NCI-H524 treated with DMSO at 0.1 percent for 48 hours (cell line): Measurements from ENCODE around the gene CDC14B.
"Not testable (repeated sequence)": the region's sequence is repeated elsewhere in the genome, so short reads cannot be mapped to it uniquely, and the experiment has no call there.

ENCODE experiments used
- DNase-seq: peaks from one replicate; lab custom pipeline; 2025; lab: John Stamatoyannopoulos, UW

Gene CDC14B

DNA sequence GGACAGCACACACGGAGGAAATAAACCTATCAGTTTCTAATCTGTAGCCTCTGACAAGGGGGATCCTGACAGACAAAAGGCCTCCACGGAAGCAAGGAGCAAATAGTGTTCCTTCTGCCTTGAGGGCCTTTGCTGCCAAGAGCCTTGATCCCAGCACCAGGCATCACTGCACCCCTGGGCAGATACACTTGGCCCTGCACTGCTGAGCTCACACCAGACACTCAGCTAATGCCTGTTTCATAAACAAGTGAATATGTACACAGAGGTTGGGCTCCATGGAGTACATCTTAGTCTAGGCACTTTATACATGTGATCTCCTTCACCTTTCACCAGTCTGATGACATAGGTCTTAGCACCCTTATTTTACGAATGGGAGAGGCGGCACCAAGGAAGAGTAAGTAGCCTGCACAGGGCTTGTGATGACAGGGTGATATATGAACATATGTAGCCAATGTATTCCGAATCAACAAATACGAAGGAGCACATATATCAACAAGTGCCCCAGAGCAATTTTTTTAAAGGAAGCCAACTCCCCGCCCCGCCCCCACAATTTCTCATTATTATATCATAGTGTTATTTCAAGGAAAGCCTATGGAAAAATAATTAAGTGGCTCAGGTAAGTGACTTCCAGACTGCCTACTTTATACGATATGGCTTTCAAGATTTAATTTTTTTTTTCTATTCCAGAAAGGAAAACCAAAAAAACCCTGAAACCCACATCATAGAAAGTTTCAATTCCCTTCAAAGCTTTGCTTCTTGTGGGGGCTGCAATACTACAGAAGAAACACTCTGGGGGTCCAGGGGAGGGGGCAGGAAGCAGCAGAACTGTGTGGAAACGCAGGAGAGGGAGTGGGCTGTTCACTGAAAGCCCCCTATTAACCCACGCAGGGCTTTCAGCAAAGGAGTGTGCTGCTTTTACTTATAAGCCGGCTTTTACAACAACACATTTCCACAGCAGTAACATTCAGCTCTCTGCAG lies 32.0 kb downstream of the CDC14B start:
- DNase-seq: no peak

DNA sequence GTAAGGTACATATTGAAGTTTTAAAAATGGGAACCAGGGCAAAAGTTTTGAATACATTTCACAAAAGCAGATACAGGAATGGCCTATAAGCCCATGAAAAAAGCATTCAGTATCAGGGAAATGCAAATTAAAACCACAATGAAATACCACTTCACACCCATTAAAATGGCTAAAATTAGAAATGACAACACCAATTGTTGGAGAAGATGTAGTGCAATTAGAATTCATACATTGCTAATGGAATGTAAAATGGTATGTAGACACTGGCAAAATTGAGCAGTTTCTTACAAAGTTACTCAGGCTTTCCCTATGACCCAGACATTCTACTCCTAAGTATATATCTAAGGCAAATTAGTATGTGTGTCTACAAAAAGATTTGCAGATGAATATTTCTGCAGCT lies 34.2 kb downstream of the CDC14B start:
- no peak for DNase-seq

DNA sequence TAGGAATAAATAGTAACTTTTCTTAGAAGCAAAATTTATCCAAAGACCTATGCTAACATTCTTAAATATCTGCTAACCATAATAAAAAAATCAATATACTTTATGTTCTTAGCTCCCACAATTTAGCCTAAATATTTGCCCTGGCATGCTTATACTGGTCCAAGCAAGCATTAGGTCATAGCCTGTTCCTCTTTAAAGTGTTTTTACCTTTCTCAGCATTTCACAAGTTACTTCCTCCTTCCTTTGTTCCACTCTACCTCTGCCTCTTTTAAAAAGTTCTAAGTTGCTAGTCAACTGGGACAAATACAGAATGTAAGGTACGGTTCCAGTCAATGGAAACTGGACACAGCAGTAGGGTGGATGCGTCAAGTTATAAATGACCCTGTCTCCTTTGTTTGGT lies 37.4 kb downstream of the CDC14B start:
- DNase-seq: not testable (repeated sequence)

DNA sequence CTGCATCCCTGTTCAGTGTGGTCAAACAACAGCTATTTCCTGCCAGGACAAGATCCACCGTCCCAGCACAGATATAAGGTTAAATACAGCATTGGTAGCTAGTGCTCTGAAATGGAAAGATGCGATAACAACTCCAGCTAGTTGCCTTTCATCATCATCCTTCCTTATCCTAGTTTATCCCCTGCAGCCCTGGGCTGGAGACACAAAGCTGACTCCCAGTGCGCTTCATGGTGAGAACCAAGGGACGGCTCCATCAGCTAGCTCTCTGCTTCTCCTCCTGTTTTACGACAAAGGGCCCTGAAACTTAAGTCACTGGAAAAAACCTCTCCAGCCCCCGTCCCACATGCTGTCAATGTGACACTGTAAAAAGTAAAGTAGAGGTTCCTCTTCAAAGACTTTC lies 37.9 kb downstream of the CDC14B start:
- no peak for DNase-seq

DNA sequence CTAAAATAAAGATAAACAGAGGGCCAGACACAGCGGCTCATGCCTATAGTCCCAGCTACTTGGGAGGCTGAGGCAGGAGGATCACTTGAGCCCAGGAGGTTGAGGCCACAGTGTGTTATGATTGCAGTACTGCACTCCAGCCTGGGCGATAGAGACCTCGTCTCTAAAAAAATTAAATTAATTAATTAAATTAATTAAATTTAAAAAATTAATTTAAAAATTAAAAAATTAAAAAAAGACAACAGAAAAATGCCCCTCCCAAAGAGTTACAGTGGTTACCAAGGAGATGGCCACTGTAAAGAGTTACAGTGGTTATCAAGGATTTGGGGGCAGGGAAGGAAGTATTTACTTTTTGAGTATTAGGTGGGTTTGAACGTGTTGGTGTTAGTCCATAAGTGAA lies 38.3 kb downstream of the CDC14B start:
- DNase-seq: no peak

DNA sequence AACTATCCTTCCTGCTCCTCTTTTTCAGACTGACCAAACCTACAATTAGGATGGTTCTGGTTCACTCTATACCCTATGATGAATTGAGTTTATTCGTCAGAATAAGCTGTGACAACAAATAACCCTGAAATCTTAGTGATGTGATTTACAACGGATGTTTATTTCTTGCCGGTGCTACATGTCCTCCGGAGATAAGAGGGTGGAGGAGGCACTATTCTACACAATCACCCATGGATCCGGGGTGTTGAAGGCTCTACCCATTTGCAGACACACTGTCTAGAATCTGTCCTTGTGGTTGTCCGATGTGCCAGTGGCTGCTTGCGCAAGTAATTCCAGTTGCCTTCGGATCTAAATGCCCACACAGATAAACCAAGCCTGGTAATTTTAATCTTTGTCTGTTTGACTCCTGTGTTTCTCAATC lies 44.7 kb downstream of the CDC14B start:
- DNase-seq: no peak

DNA sequence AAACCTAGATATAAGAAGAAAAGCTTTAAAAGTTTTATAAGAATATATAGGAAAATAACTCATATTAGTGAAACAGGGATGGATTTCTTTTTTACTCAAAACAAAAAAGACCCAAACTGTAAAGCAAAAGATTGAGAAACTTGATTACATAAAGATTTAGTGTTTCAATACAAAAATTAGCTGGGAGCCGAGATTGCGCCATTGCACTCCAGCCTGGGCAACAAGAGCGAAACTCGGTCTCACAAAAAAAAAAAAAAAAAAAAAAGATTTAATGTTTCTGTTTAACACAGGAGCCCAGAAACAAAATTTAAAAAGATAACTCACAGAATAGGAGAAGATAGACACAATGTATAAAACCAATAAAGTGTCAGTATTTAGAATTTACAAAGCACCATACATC lies 45.2 kb downstream of the CDC14B start:
- DNase-seq: no peak

DNA sequence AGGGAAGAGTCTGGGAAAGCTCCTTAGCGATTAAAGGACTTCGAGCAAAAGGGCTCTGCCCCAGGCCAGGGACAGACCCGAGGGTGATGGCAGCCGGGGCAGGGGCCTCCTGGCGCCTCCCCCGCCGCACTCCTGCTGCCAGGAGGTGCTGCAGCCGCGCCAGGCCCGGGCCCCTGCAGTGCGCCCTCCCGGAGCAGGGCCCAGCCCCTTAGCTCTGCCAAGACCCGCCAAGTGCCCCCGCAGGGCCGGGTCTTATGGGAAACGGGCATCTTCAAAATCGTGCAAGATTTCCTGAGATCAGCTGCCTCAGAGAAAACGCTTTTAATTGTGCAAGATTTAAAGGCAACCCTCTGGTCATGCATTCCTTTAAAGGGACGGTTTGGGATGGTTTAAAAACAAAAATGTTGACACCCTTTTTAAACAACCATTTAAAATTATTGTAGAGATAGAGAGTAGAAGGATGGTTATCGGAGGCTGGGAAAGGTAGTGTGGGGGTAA lies 52.4 kb downstream of the CDC14B start:
- peak; percentile 5 for DNase-seq

DNA sequence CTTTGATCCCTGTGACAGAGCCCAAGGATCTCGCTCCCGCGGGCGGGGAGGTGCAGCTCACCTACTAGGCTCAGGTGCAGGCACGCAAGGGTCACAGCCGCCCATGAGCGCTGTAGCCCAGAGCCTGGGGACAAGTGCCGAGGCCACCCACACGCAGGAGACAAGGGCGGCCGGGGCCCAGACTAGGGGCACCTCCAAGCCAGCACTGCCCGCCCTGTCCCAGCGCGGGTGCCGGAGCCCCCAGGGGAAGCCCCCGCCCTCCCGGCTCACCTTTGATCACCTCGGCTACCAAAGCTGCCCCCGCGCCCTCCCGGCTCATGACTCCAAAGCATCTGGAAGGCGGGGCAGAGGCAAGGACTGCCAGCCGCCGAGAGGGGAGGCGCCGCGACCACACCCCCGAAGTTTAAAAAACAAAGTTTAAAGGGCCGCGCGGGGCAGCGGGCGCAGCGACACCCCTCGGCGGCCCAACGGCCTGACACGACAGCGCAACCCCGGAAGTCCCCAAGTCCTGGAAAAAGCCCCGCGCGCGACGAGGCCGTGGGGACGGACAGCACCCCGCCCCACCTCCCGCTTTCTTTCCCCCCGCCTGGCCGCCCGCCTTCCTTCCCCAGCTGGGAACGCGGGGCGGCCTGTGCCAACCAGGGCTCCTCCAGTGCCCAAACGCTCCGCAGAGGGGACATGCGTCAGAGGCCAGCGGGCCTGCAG lies 53.0 kb downstream of the CDC14B start:
- DNase-seq: peak; percentile 4

DNA sequence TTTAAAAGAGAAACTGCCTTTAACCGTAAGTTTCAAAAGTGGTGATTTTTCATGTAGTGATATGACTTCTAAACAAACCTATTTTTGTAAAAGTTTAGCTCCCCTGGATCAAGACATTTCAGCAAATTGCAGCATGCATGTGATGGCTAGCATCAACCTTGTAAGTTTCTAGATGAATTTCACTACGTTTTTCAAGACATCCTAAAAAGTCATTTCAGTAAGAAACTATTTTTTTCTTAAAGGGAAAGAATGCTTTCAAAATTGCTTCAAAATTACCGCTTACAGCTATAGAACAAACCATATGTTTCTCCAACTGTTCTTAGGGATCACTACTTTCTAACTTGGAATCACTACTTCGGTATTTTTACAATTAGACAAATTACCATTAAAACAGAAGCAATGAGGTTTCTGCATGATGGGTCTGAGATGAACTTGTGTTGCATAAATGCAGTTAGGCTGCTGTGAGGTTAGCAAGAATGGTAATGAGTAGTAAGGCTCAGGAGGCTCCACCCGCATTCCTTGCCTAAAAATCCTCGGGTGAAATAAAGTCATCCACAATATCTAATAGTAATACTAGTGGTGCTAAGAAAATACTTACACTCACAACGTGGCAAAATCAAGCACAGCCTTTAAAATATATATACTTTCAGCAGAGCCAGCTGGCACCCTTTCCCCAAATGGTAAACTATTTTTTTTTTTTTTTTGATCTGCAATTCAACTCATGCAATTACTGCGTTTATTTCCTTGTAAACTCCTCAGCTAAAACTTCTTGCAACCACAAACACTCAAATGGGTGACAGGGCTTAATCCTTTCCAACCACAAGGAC lies 53.8 kb downstream of the CDC14B start:
- DNase-seq: no peak

DNA sequence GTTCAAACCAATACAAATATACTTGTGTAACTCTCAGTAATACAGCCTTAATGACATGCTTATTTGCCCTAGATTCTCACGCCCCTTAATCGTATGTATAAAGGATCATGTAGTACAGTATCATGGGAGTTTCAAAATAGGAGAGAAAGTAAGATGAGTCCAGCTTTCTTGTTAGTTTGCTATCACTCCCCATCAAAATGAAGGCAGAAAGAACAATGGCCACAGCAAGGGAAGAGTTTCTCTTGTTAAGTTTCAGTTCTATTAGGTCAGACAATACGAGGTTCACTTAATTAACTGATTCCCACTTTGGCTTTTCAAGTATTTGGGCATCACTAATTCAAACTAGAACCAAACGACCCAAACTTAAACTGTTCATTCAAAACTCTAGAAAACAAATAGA lies 55.4 kb downstream of the CDC14B start:
- DNase-seq: no peak

DNA sequence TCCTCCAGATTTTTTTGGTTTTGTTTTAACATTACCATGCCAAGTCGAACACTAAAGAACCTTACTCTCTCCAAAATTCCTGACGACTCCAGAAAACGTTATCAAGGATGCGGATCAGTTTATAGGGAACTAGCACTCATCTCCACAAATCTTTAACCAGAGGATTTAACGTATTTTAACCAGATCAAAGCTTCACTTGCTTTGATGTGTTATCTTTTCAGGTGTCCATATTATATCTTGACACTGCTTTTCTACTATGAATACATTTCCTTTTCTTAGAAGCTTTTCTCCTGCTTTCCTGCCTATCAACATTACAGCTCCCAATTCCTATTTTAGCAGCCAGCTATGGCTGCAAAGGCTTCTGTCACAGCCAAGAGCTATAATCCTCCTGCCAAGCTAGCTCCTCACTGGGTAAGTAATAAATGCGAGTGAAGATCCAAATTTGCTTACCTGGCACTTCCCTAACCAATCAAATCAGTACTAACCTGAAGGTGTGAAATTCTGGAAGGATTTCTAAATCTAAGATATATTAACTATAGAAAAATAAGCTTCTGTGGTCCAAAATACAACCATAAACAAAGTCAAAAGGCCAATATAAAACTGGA lies 60.2 kb downstream of the CDC14B start:
- DNase-seq: no peak

DNA sequence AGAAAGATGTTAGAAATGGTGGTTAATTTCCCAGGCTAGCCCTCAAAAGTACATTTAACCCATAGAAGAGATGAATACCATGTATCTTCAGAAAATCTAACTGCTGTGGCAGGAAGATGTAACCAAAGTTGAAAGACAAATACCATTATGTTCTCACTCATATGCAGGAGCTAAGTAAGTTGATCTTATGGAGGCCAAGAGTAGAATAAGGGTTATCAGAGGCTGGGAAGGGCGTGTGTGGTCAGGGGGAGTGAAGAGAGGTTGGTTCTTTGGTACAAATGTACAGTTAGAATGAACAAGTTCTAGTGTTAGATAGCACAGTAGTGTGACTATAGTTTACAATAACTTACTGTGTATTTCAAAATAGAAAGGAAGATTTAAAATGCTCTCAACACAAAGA lies 61.7 kb downstream of the CDC14B start:
- DNase-seq: no peak

DNA sequence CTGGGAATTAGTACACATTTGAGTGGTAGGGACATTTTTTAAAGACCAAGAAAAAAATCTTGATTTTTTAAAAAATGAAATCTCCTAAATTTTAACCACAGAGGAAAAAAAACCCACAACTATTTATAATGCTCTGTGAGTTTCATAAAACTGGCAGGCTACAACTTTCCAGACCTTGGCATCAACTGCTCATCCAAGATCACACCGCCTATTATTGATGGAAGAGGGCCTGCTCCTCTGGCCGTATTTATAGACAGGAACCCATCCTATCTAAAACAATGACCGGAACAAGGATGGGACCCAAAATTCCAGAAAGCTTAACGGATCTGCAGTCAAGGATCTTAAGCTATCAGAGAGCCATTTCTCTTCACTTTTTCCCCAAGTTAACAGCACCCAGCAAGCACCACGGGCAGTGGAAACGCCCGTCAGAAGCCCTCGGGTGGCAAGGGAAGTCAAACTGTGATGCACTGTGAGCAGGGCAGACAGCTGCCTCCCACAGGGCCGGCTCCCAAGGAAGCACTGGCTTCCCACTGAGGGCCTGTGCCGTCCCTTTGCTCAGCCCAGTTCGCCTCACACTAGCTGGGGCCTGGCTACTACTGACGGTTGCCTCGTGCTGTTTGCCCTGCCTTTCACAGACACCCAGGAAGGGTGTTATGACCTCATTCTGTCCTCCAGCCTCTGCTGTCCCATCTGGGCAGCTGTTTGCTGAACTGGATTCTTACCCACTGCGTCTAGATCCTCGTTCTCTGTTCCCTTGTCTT lies 62.8 kb downstream of the CDC14B start:
- no peak for DNase-seq

DNA sequence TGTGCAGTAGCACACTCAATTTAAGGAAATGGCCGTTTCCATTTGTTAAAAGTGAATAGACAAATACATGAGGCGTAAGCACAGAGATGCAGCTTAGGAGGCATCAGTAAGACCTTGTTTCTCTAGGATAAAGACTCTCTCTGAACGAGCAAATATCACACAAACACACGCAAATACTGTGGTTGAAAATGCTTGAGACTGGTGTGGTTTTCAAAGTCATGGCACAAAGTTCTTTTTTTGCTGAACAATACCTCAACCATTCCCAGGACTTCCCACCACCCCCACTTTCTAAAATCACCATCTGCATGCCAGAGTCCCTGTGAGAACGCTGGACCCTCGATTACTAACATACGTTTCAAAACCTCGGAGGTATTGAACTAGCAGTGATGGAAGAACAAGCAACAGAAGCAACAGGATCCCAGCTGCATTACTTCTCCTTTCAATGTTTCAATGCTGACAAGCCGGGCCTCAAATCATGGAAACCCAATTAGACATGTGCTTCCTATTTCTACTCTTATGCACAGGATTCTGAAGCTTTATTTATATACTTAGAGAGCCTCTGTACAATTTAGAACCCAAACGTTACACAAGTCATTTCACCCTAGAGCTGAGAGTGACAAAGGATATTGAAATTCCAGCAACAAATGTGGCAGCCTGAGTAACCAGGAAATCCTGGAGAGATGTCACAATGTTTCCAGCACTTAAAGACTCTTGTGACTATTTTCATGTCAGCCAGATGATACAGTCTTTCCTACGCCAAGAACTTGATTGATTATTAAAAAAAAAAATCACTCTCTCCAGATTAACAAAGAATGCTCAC lies 63.9 kb downstream of the CDC14B start:
- no peak for DNase-seq

DNA sequence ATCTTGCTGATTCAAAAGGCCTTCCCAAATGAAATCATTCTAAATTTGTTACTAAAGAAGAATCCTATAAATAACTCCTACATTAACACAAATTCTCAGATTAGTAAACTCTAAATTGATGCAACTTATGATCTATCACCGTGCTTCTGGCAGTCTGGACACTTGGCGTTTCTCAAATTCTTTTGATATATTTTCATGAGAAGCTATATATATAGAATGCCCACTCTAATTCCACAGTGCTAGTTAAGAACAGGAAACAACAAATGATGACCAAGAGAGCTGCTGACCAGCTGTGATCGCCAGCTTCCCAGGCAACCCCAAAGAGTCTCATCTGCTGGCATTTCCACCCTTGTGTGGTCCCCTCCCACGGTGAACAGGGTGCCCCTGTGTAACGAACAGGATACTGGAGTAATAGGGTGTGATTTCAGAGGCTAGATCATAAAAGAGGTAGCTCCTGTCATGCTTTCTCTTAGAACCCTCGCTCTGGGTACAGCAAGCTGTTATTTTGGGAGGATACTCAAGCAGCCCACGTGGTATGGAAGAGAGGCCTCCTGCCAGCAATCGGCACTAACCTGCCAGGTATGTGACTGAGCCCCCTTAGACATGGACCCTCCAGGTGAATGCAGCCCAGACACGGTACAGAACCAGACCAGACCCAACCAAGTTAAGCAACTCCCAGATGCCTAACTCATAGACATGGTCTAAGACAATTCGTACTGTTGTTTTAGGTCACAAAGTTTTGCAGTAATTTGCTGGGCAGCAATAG lies 64.7 kb downstream of the CDC14B start:
- DNase-seq: no peak

DNA sequence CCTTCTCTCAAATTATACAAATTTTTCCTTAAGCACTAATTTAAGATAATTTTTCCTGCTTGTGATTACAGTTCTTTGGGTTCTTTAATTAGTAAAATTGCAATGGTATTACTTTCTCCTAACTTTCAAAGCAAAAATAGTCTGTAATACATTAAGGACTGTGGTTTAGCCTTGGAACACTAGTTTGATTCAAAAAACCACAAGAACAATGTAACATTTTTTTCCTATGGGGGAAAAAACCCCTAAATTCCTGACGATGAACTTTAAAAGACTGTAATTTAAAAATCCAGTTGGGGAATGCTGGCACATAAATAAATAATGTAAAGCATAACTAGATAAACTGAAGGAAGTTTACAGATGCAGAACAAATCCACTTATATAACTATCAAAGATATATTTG lies 65.3 kb downstream of the CDC14B start:
- no peak for DNase-seq

DNA sequence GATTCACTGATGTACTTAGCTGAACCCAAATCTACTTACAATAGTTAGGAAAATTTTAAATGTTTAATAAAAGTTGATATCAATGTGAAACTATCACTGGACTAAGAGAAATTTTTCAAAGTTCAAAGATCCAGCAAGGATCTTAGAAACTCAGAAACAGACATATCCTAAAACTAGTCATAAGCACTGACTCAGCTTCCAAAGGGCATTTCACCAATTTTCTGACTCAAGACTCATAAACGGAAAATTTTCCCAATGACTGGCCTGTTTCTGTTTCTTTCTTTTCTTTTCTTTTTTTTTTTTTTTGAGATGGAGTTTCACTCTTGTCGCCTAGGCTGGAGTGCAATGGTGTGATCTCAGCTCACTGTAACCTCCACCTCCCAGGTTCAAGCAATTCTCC lies 66.6 kb downstream of the CDC14B start:
- no peak for DNase-seq

DNA sequence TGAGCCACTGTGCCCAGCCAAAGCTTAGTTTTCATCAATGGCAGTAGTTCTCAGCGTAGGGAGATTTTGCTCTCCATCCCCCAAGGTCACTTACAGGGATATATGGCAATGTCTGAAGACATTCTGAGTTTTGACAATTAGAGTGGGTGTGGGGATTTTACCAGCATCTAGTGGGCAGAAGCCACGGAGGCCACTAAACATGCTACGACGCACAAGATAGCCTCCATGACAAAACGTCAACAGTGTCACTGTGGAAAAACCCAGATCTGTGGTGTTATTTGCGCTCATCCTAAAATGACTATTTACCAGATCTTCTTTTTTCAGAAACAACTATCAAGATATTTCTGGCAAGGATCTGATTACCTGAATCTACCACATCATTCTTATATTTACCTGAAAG lies 68.2 kb downstream of the CDC14B start:
- DNase-seq: no peak
